Mesenchymal stem cell (in vitro differentiated cells and primary cell): ENCODE data around the gene KLHL6.
A peak's percentile ranks its signal among the peaks of the same experiment; 100 is the strongest.

ENCODE experiments used
- DNase-seq: peaks from one replicate; pipeline ENCODE4 v3.0.0-alpha.2; 2013
- H2AFZ ChIP-seq: one replicate; pipeline ENCODE4 v1.6.1; 2013; ENCODE audit warnings: low read depth, mild to moderate bottlenecking, control low read depth, inconsistent platforms, low read length, moderate library complexity
- H2AK5ac ChIP-seq: 2 replicates; pipeline ENCODE4 v1.6.1; 2013; ENCODE audit warnings: low read length, moderate library complexity, mild to moderate bottlenecking, inconsistent platforms; ENCODE audit not compliant: severe bottlenecking
- H2BK120ac ChIP-seq: one replicate; pipeline ENCODE4 v1.6.1; 2013; ENCODE audit warnings: low read depth, mild to moderate bottlenecking, inconsistent platforms, low read length, moderate library complexity
- H2BK12ac ChIP-seq, 2 experiments: one replicate each; pipeline ENCODE4 v1.6.1; 2013; ENCODE audit warnings: inconsistent platforms in 2 of 2, low read length in 2 of 2, mild to moderate bottlenecking in 2 of 2, moderate library complexity in 2 of 2, control low read depth in 1 of 2
- H2BK15ac ChIP-seq: one replicate; pipeline ENCODE4 v1.6.1; 2013; ENCODE audit warnings: mild to moderate bottlenecking, low read depth, inconsistent platforms; ENCODE audit not compliant: poor library complexity, severe bottlenecking
- H2BK5ac ChIP-seq: 2 replicates; pipeline ENCODE4 v1.6.1; 2013; ENCODE audit warnings: low read depth, mild to moderate bottlenecking, low read length, control low read depth, inconsistent platforms; ENCODE audit not compliant: poor library complexity, severe bottlenecking
- H3K14ac ChIP-seq, 2 experiments: one replicate each; pipeline ENCODE4 v1.6.1; 2013; ENCODE audit warnings: inconsistent platforms in 2 of 2, low read length in 2 of 2, control low read depth in 1 of 2, mild to moderate bottlenecking in 1 of 2, moderate library complexity in 1 of 2
- H3K18ac ChIP-seq, 2 experiments: one replicate each; pipeline ENCODE4 v1.6.1; 2013; ENCODE audit warnings: inconsistent platforms in 2 of 2, low read length in 2 of 2, control low read depth in 1 of 2, low read depth in 1 of 2, mild to moderate bottlenecking in 1 of 2
- H3K23ac ChIP-seq, 2 experiments: one replicate each; pipeline ENCODE4 v1.6.1; 2013; ENCODE audit warnings: inconsistent platforms in 2 of 2, low read length in 2 of 2, mild to moderate bottlenecking in 2 of 2, moderate library complexity in 2 of 2, control low read depth in 1 of 2
- H3K27ac ChIP-seq: 2 replicates; pipeline ENCODE4 v1.5.1; 2013; ENCODE audit warnings: mild to moderate bottlenecking, moderate library complexity, low read length, control low read depth, inconsistent platforms; ENCODE audit not compliant: poor library complexity, severe bottlenecking
- H3K27me3 ChIP-seq, 2 experiments: 2 replicates each; pipeline versions ENCODE4 v1.6.1 to v1.7.0; 2013; ENCODE audit warnings: low read length in 2 of 2, mild to moderate bottlenecking in 2 of 2, moderate library complexity in 2 of 2, control low read depth in 1 of 2, inconsistent platforms in 1 of 2; ENCODE audit not compliant: control insufficient read depth in 1 of 2, insufficient read depth in 1 of 2
- H3K36me3 ChIP-seq, 2 experiments: 2 replicates each; pipeline versions ENCODE4 v1.6.1 to v1.7.0; 2013; ENCODE audit warnings: low read length in 2 of 2, control low read depth in 1 of 2, inconsistent platforms in 1 of 2, low read depth in 1 of 2, mild to moderate bottlenecking in 1 of 2; ENCODE audit not compliant: insufficient read depth in 2 of 2, control insufficient read depth in 1 of 2
- H3K4ac ChIP-seq, 2 experiments: one replicate each; pipeline ENCODE4 v1.6.1; 2013; ENCODE audit warnings: inconsistent platforms in 2 of 2, low read length in 2 of 2, mild to moderate bottlenecking in 2 of 2, moderate library complexity in 2 of 2, control low read depth in 1 of 2, low read depth in 1 of 2
- H3K4me1 ChIP-seq: 2 replicates; pipeline ENCODE4 v1.6.1; 2013; ENCODE audit warnings: low read depth, low read length, control low read depth; ENCODE audit not compliant: control insufficient read depth, insufficient read depth
- H3K4me2 ChIP-seq: 2 replicates; pipeline ENCODE4 v1.6.1; 2013; ENCODE audit warnings: low read length, mild to moderate bottlenecking, inconsistent platforms; ENCODE audit not compliant: poor library complexity, severe bottlenecking
- H3K4me3 ChIP-seq, 2 experiments: 2 replicates each; pipeline versions ENCODE4 v1.5.1 to v1.7.0; 2013; ENCODE audit warnings: low read length in 2 of 2, mild to moderate bottlenecking in 2 of 2, control low read depth in 1 of 2, low read depth in 1 of 2; ENCODE audit not compliant: insufficient read depth in 1 of 2
- H3K79me1 ChIP-seq: replicated peaks from 2 replicates; pipeline ENCODE4 v1.6.1; 2013; ENCODE audit warnings: mild to moderate bottlenecking, control low read depth, low read length, inconsistent platforms; ENCODE audit not compliant: poor library complexity, severe bottlenecking
- H3K9ac ChIP-seq: 2 replicates; pipeline ENCODE4 v1.7.0; 2013; ENCODE audit warnings: mild to moderate bottlenecking, low read length, moderate library complexity
- H3K9me3 ChIP-seq: 2 replicates; pipeline ENCODE4 v1.7.0; 2013; ENCODE audit warnings: mild to moderate bottlenecking, low read length; ENCODE audit not compliant: control insufficient read depth
- H4K8ac ChIP-seq: one replicate; pipeline ENCODE4 v1.6.1; 2013; ENCODE audit warnings: inconsistent platforms, mild to moderate bottlenecking, low read length, moderate library complexity
- H4K91ac ChIP-seq: one replicate; pipeline ENCODE4 v1.6.1; 2013; ENCODE audit warnings: mild to moderate bottlenecking, low read length, inconsistent platforms
- WGBS: methylation state at CpG from one replicate; pipeline ENCODE4 v1.1.7; 2013; ENCODE audit warnings: mixed read lengths; 5-methylcytosine and 5-hydroxymethylcytosine counted together

KLHL6 gene

DNA sequence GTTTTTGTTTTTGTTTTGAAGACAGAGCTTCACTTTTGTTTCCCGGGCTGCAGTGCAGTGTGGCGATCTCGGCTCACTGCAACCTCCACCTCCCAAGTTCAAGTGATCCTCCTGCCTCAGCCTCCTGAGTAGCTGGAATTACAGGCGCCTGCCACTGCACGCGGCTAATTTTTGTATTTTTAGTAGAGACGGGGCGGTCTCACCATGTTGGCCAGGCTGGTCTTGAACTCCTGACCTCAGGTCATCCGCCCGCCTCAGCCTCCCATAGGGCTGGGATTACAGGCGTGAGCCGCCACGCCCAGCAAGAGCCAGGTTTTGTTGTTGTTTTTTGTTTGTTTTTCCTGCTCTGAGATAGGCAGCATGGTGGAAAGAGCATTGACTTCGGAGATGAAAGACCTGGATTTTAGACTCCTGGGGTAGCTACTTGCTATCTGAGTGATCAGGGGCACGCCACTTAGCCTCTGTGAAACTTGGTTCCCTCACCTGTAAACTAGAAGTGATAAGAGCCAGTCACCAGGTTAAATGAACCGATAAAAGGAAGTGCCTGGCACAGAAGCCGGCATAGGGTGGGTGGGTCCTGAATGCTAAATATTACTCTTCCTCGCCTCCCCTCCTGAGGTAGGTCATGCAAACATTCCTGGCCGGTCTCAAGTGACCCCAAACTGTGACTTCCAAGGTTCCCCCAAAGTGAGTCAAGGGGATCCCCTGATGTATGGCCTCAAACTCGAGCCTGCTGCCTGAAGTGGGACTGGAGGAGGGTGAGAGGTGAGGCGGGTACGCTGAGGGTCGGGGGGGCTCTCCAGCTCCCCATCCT is 64.2 kb downstream of the KLHL6 start:
- Histone ChIP-seq H3K9me3 (no peaks in the 10 kb centered on the region), H3K23ac (no peak overlapping the region), H2AK5ac (no peak overlapping the region), H4K8ac (no peak overlapping the region), H3K27ac (no peak overlapping the region), H3K79me1 (no peaks in the 10 kb centered on the region), H3K14ac (peak overlapping the region in 1 of 2 experiments; percentile 9), H3K9ac (no peak overlapping the region), H3K4me1 (peaks cover 2% of the 10 kb centered on the region), H3K4me2 (no peak overlapping the region), H3K36me3 (no peaks in the 10 kb centered on the region), H2BK5ac (no peak overlapping the region), H2BK15ac (no peak overlapping the region), H3K4me3 (no peak overlapping the region), H4K91ac (no peak overlapping the region), H2BK12ac (no peak overlapping the region), H3K18ac (no peak overlapping the region), H3K4ac (no peak overlapping the region), H3K27me3 (peaks cover 4 to 5% of the 10 kb centered on the region in 2 experiments), H2AFZ (no peak overlapping the region), H2BK120ac (no peak overlapping the region)
- 95% methylated on average over 23 of the region's 23 CpGs for WGBS
- DNase-seq = no peak

DNA sequence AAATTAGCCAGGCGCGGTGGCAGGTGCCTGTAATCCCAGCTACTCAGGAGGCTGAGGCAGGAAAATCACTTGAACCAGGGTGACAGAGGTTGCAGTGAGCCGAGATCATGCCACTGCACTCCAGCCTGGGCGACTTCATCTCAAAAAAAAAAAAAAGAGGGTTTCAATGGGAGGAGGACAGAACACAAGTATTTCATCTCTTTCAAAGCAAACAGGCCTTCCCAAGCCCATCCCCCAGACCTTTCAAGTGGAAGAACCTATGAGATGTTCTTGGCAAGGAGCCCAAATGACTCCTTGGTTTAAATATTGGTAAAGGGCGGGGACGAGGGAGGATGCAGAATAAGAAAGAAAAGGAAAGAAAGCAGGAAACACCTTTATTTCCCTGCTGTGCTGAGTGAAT is 64.9 kb downstream of the KLHL6 start:
- no peak overlapping the region for H4K91ac ChIP-seq
- no peak overlapping the region for H3K4me2 ChIP-seq
- H3K23ac ChIP-seq = no peak overlapping the region
- H3K36me3 ChIP-seq = no peaks in the 10 kb centered on the region
- no peak overlapping the region for H2BK120ac ChIP-seq
- H3K27ac ChIP-seq = no peak overlapping the region
- H3K9me3 ChIP-seq = no peaks in the 10 kb centered on the region
- no peak overlapping the region for H3K18ac ChIP-seq
- no peak overlapping the region for H2BK15ac ChIP-seq
- H2AFZ ChIP-seq = no peak overlapping the region
- no peak overlapping the region for H4K8ac ChIP-seq
- H2AK5ac ChIP-seq = no peak overlapping the region
- H3K4me3 ChIP-seq = no peak overlapping the region
- no peak overlapping the region for H3K14ac ChIP-seq
- peaks cover 4 to 7% of the 10 kb centered on the region in 2 experiments for H3K27me3 ChIP-seq
- no peak overlapping the region for H2BK12ac ChIP-seq
- no peak overlapping the region for H2BK5ac ChIP-seq
- H3K9ac ChIP-seq = no peak overlapping the region
- H3K79me1 ChIP-seq = no peaks in the 10 kb centered on the region
- no peak overlapping the region for H3K4ac ChIP-seq
- no peak for DNase-seq
- H3K4me1 ChIP-seq = peaks cover 2% of the 10 kb centered on the region
- 92% methylated on average over 4 of the region's 6 CpGs for WGBS

DNA sequence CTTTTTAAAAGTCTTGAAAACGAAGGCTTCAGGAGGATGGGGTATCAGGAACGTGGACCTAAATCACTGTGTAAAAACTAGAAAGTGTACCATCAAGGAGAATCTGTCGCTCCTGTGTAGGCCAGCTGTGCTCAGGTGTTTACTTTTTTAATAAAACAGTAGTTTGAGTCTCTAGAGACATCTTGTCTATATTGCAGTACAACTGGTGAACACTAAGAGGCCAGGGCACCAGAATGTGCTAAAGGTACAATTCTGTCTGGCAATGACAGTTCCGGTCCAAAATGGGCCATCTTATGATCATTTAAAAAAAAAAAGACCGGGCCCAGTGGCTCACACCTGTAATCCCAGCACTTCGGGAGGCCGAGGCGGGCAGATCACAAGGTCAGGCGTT is 65.3 kb downstream of the KLHL6 start:
- Histone ChIP-seq H2BK120ac (no peak overlapping the region), H3K18ac (no peak overlapping the region), H2AK5ac (no peak overlapping the region), H3K4me3 (no peak overlapping the region), H2BK15ac (no peak overlapping the region), H3K27me3 (peaks cover 4 to 7% of the 10 kb centered on the region in 2 experiments), H3K4me1 (peaks cover 2% of the 10 kb centered on the region), H3K9me3 (no peaks in the 10 kb centered on the region), H2BK5ac (no peak overlapping the region), H2BK12ac (no peak overlapping the region), H3K27ac (no peak overlapping the region), H4K91ac (no peak overlapping the region), H3K4ac (no peak overlapping the region), H3K79me1 (no peaks in the 10 kb centered on the region), H3K14ac (no peak overlapping the region), H3K23ac (no peak overlapping the region), H3K36me3 (no peaks in the 10 kb centered on the region), H2AFZ (no peak overlapping the region), H3K4me2 (no peak overlapping the region), H3K9ac (no peak overlapping the region), H4K8ac (no peak overlapping the region)
- WGBS = 91% methylated on average over 9 of the region's 9 CpGs
- DNase-seq = no peak

DNA sequence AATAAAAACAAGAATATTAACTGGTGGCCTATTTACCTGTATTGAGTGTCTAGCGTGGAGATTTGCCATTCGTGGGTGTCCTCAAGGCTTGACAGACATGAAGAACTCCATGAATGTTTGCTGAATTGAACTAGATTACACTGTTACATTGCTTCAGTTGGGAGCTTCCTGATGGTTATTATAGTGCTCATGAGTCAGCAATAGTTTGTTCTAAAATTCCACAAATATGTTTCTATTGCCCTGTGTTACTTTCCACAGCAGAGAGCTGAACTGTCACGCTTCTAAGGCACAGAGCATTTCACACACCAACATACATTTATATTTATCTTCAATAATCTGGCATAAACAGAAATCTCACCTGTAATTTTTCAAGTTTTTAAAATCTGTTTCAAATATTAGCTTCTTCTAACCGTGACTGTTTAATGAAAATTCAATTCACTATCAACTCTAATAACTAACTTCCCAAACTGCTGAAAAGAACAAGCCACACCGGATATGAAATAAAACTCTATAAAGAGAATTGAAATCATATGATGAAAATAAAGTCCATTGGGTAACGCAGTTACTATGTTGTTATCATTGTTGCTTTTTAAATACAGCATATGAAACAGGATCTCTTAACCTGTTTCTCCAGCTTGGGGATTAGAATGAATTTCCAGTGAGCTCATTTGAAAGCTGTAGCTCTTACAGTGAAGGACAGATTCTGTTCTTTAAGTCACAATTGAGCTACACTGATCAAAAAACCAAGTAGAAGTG is 65.9 kb downstream of the KLHL6 start:
- Histone ChIP-seq H3K36me3 (no peaks in the 10 kb centered on the region), H3K9ac (no peak overlapping the region), H3K14ac (no peak overlapping the region), H3K9me3 (no peaks in the 10 kb centered on the region), H3K4me1 (peaks cover 2% of the 10 kb centered on the region), H4K8ac (no peak overlapping the region), H4K91ac (no peak overlapping the region), H2BK12ac (no peak overlapping the region), H3K4me2 (no peak overlapping the region), H3K18ac (no peak overlapping the region), H2BK15ac (no peak overlapping the region), H2AK5ac (no peak overlapping the region), H2BK120ac (no peak overlapping the region), H3K27ac (no peak overlapping the region), H2AFZ (no peak overlapping the region), H3K4me3 (no peak overlapping the region), H3K23ac (no peak overlapping the region), H3K79me1 (no peaks in the 10 kb centered on the region), H2BK5ac (no peak overlapping the region), H3K4ac (no peak overlapping the region), H3K27me3 (peaks cover 4 to 7% of the 10 kb centered on the region in 2 experiments)
- WGBS = 85% methylated on average over 4 of the region's 6 CpGs
- peak; percentile 21 for DNase-seq
